Measurements from ENCODE around the gene SMARCB1.
A peak's percentile ranks its signal among the peaks of the same experiment; 100 is the strongest.

SMARCB1 gene

GRCh38 chr22:23774922-23775436 lies 11.8 kb upstream of the SMARCB1 start:
- Histone ChIP-seq H3K4me2 (ENCODE audit: low read length) (no peak overlapping the region), H3K36me3 (ENCODE audit: insufficient read depth, low read length) (no peaks in the 10 kb centered on the region), H3K4me1 (ENCODE audit: control insufficient read depth, insufficient read depth, low read length) (peaks cover 19% of the 10 kb centered on the region), H3K4me3 (ENCODE audit: low read length) (no peak overlapping the region), H3K27me3 (ENCODE audit: control insufficient read depth, insufficient read depth, low read length) (no peaks in the 10 kb centered on the region), H3K9ac (ENCODE audit: low read depth, low read length) (no peak overlapping the region), H3K9me3 (replicated peaks; ENCODE audit: low read length) (no peaks in the 10 kb centered on the region)

DNA sequence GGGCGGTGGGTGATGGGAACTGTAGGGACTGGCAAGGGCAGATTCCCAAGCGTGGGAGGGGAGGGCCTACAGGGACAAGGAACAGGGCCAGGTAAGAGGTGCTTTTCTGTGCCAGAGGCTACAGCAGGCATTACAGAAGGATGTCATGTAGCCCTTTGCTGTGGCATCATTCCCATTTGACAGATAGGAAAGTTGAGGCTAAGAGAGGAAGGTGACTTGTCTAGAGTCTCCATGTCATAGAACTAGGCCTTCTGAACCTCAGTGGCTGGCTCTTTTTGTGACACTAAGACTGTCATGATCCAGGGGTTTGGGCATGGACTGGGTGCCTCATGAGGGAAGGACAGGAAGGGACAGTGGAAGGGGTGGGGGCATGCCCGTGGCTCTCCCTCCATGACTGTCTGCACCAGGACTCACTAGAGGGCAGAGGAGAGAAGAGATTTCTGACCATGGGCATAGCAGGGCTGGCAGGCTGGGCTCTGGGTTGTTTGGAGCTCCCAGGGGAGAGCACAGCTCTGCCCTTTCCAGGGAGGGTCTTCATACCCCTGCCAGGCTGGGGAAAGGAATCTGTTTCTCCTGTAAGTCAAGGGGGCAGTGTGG lies 10.9 kb upstream of the SMARCB1 start:
- H3K4me1 ChIP-seq (ENCODE audit: control insufficient read depth, insufficient read depth, low read length): peaks cover 19% of the 10 kb centered on the region
- H3K4me3 ChIP-seq (ENCODE audit: low read length): no peak overlapping the region
- H3K9ac ChIP-seq (ENCODE audit: low read depth, low read length): no peak overlapping the region
- H3K4me2 ChIP-seq (ENCODE audit: low read length): no peak overlapping the region
- no peaks in the 10 kb centered on the region for H3K9me3 ChIP-seq (replicated peaks; ENCODE audit: low read length)
- H3K36me3 ChIP-seq (ENCODE audit: insufficient read depth, low read length): no peaks in the 10 kb centered on the region
- no peaks in the 10 kb centered on the region for H3K27me3 ChIP-seq (ENCODE audit: control insufficient read depth, insufficient read depth, low read length)

GRCh38 chr22:23777776-23778576 lies 8.8 kb upstream of the SMARCB1 start:
- no peak overlapping the region for H3K4me3 ChIP-seq (ENCODE audit: low read length)
- H3K9ac ChIP-seq (ENCODE audit: low read depth, low read length): no peak overlapping the region
- H3K4me1 ChIP-seq (ENCODE audit: control insufficient read depth, insufficient read depth, low read length): peaks cover 28% of the 10 kb centered on the region
- no peaks in the 10 kb centered on the region for H3K27me3 ChIP-seq (ENCODE audit: control insufficient read depth, insufficient read depth, low read length)
- no peaks in the 10 kb centered on the region for H3K36me3 ChIP-seq (ENCODE audit: insufficient read depth, low read length)
- H3K4me2 ChIP-seq (ENCODE audit: low read length): no peak overlapping the region
- no peaks in the 10 kb centered on the region for H3K9me3 ChIP-seq (replicated peaks; ENCODE audit: low read length)

DNA sequence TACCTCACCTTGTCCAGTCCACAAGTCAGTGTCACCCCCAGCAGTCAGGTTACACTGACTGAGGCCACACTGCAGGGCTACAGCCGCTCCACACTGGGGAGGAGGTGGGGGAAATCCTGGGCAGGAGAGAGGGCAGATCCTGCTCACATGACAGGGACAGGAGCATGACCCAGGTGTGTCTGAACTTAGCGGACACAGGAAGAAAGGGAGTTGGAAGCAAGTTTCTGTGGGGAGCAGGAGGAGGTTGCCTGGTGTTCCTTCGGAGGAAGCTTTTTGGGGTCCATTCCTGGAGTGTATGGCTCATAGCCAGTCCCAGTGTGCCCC lies 8.2 kb upstream of the SMARCB1 start:
- Histone ChIP-seq H3K9ac (ENCODE audit: low read depth, low read length) (no peak overlapping the region), H3K9me3 (replicated peaks; ENCODE audit: low read length) (no peaks in the 10 kb centered on the region), H3K36me3 (ENCODE audit: insufficient read depth, low read length) (no peaks in the 10 kb centered on the region), H3K4me2 (ENCODE audit: low read length) (no peak overlapping the region), H3K27me3 (ENCODE audit: control insufficient read depth, insufficient read depth, low read length) (no peaks in the 10 kb centered on the region), H3K4me1 (ENCODE audit: control insufficient read depth, insufficient read depth, low read length) (peaks cover 23% of the 10 kb centered on the region), H3K4me3 (ENCODE audit: low read length) (no peak overlapping the region)

DNA sequence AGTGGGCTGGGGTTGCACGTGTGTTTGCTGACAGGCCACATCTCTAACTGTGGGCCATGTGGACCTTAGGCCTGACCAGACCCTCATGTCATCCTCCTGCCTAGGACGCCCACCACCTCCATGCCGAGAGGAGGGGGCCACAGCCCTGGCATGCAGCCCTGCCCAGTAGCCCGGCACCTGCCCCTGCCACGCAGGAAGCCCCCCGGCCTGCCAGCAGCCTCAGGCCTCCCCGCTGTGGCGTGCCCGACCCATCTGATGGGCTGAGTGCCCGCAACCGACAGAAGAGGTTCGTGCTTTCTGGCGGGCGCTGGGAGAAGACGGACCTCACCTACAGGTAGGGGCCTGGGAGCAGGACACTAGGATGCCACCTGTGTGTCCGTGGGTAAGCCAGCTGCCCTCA lies 7.7 kb upstream of the SMARCB1 start:
- H3K4me1 ChIP-seq (ENCODE audit: control insufficient read depth, insufficient read depth, low read length): peaks cover 22% of the 10 kb centered on the region
- H3K9me3 ChIP-seq (replicated peaks; ENCODE audit: low read length): no peaks in the 10 kb centered on the region
- no peaks in the 10 kb centered on the region for H3K27me3 ChIP-seq (ENCODE audit: control insufficient read depth, insufficient read depth, low read length)
- H3K4me3 ChIP-seq (ENCODE audit: low read length): no peak overlapping the region
- H3K36me3 ChIP-seq (ENCODE audit: insufficient read depth, low read length): no peaks in the 10 kb centered on the region
- no peak overlapping the region for H3K9ac ChIP-seq (ENCODE audit: low read depth, low read length)
- no peak overlapping the region for H3K4me2 ChIP-seq (ENCODE audit: low read length)

DNA sequence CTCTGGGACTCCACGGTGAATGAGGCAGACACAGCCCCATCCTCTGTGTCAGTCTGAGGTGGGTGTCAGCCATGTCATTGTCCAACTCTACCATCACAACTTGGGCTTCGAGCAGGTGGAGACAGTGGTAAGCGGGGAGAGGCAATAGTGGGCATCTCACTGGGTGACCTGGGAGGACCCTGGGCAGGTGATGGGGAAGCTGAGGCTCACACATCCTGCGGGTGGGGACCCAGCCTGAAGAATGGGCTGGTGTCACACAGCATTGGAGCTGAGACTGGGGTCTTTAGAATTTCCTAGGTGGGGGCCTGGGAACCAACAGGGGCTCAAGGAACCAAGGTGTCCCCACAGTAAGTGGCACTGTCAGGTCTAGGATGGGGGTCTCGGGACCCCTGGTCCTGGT lies 7.0 kb upstream of the SMARCB1 start:
- no peak overlapping the region for H3K9ac ChIP-seq (ENCODE audit: low read depth, low read length)
- H3K36me3 ChIP-seq (ENCODE audit: insufficient read depth, low read length): no peaks in the 10 kb centered on the region
- no peaks in the 10 kb centered on the region for H3K27me3 ChIP-seq (ENCODE audit: control insufficient read depth, insufficient read depth, low read length)
- no peak overlapping the region for H3K4me3 ChIP-seq (ENCODE audit: low read length)
- peaks cover 20% of the 10 kb centered on the region for H3K4me1 ChIP-seq (ENCODE audit: control insufficient read depth, insufficient read depth, low read length)
- H3K9me3 ChIP-seq (replicated peaks; ENCODE audit: low read length): no peaks in the 10 kb centered on the region
- no peak overlapping the region for H3K4me2 ChIP-seq (ENCODE audit: low read length)

GRCh38 chr22:23780146-23780748 lies 6.5 kb upstream of the SMARCB1 start:
- no peak overlapping the region for H3K4me3 ChIP-seq (ENCODE audit: low read length)
- H3K36me3 ChIP-seq (ENCODE audit: insufficient read depth, low read length): no peaks in the 10 kb centered on the region
- no peak overlapping the region for H3K9ac ChIP-seq (ENCODE audit: low read depth, low read length)
- H3K9me3 ChIP-seq (replicated peaks; ENCODE audit: low read length): no peaks in the 10 kb centered on the region
- H3K4me1 ChIP-seq (ENCODE audit: control insufficient read depth, insufficient read depth, low read length): peaks cover 20% of the 10 kb centered on the region
- H3K4me2 ChIP-seq (ENCODE audit: low read length): no peak overlapping the region
- no peaks in the 10 kb centered on the region for H3K27me3 ChIP-seq (ENCODE audit: control insufficient read depth, insufficient read depth, low read length)

- H3K4me1 ChIP-seq (ENCODE audit: control insufficient read depth, insufficient read depth, low read length): peaks cover 20% of the 10 kb centered on the region
- H3K36me3 ChIP-seq (ENCODE audit: insufficient read depth, low read length): no peaks in the 10 kb centered on the region
- no peaks in the 10 kb centered on the region for H3K27me3 ChIP-seq (ENCODE audit: control insufficient read depth, insufficient read depth, low read length)
- peak overlapping the region; percentile 38 for H3K4me2 ChIP-seq (ENCODE audit: low read length)
- H3K4me3 ChIP-seq (ENCODE audit: low read length): no peak overlapping the region
- H3K9ac ChIP-seq (ENCODE audit: low read depth, low read length): no peak overlapping the region
- no peaks in the 10 kb centered on the region for H3K9me3 ChIP-seq (replicated peaks; ENCODE audit: low read length)
Observed at GRCh38 chr22:23781065-23781464, 5.7 kb upstream of the SMARCB1 start.

DNA sequence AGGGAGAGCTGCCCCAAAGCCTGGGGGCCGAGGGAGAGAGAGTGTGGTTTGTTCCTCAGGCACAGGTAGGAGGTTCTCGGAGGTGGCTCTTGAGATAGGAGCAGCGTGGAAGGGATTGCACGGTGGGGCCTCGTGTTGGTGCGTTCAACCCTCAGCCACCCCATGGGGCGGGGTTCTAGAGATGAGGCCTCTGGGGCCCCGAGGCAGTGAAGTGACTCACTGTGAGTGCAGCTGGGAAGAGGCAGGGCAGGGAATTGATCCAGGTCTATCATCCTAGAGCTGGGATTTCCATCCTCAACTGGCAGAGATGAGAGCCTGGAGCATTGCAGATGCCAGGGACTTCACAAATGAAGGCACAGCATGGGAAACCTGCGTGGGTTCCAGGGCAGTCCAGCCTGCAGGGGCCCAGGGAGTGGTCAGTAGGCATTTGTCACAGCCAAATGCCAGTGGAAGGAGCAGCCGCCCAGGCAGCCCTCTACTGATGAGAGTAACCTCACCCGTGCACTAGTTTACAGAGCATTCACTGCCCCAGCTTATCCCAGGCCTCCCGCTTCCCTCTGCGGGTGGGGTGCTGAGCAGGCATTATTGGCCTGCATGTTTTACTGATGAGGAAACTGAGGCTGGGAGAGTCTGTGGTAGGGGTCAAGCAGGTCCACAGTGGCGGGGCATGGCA lies 5.1 kb upstream of the SMARCB1 start:
- no peak overlapping the region for H3K4me3 ChIP-seq (ENCODE audit: low read length)
- peaks cover 25% of the 10 kb centered on the region for H3K4me1 ChIP-seq (ENCODE audit: control insufficient read depth, insufficient read depth, low read length)
- no peaks in the 10 kb centered on the region for H3K36me3 ChIP-seq (ENCODE audit: insufficient read depth, low read length)
- H3K27me3 ChIP-seq (ENCODE audit: control insufficient read depth, insufficient read depth, low read length): no peaks in the 10 kb centered on the region
- no peak overlapping the region for H3K9ac ChIP-seq (ENCODE audit: low read depth, low read length)
- H3K4me2 ChIP-seq (ENCODE audit: low read length): peak overlapping the region; percentile 38
- no peaks in the 10 kb centered on the region for H3K9me3 ChIP-seq (replicated peaks; ENCODE audit: low read length)

- Histone ChIP-seq H3K9ac (ENCODE audit: low read depth, low read length) (no peak overlapping the region), H3K4me2 (ENCODE audit: low read length) (no peak overlapping the region), H3K4me3 (ENCODE audit: low read length) (no peak overlapping the region)
Observed at GRCh38 chr22:23782252-23782651, 4.5 kb upstream of the SMARCB1 start.

DNA sequence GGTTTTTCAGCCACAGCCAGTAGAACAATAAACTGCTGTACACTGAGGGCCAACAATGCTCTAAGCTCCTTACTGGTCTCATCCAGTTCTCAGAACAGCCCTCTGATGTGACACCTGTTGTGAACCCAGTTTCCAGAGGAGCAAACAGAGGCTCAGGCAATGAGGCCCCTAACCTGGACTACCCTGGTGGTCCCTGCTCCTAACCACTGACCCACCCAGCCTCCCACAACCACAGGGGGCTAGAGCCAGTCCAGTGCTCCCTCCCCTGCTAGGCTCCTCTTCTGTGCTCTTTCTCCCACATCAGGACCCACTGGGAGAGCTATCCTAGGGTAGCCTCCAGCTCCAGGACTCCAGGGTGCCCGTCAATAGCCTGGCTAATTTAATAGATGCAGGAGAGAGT lies 4.1 kb upstream of the SMARCB1 start:
- Histone ChIP-seq H3K9ac (ENCODE audit: low read depth, low read length) (no peak overlapping the region), H3K36me3 (ENCODE audit: insufficient read depth, low read length) (no peaks in the 10 kb centered on the region), H3K27me3 (ENCODE audit: control insufficient read depth, insufficient read depth, low read length) (no peaks in the 10 kb centered on the region), H3K9me3 (replicated peaks; ENCODE audit: low read length) (no peaks in the 10 kb centered on the region), H3K4me2 (ENCODE audit: low read length) (no peak overlapping the region), H3K4me3 (ENCODE audit: low read length) (no peak overlapping the region), H3K4me1 (ENCODE audit: control insufficient read depth, insufficient read depth, low read length) (peaks cover 25% of the 10 kb centered on the region)

More at GRCh38 chr22:23782252-23782651, 4.5 kb upstream of the SMARCB1 start:
- Histone ChIP-seq H3K9me3 (replicated peaks; ENCODE audit: low read length) (no peaks in the 10 kb centered on the region), H3K27me3 (ENCODE audit: control insufficient read depth, insufficient read depth, low read length) (no peaks in the 10 kb centered on the region), H3K4me1 (ENCODE audit: control insufficient read depth, insufficient read depth, low read length) (peaks cover 25% of the 10 kb centered on the region), H3K36me3 (ENCODE audit: insufficient read depth, low read length) (no peaks in the 10 kb centered on the region)
